HUES48 (cell line): Measurements from ENCODE around the gene WDR43.
A peak's percentile ranks its signal among the peaks of the same experiment; 100 is the strongest.

Experiments
- H3K27ac ChIP-seq: one replicate; pipeline ENCODE4 v1.7.0; 2013; ENCODE audit warnings: low read depth, low read length, inconsistent platforms
- H3K27me3 ChIP-seq: 2 replicates; pipeline ENCODE4 v1.6.1; 2013; ENCODE audit warnings: mild to moderate bottlenecking, low read length; ENCODE audit not compliant: control insufficient read depth, insufficient read depth
- H3K36me3 ChIP-seq: 2 replicates; pipeline ENCODE4 v1.6.1; 2013; ENCODE audit warnings: low read length; ENCODE audit not compliant: control insufficient read depth, insufficient read depth
- H3K4me1 ChIP-seq: 2 replicates; pipeline ENCODE4 v1.6.1; 2013; ENCODE audit warnings: mild to moderate bottlenecking, low read length; ENCODE audit not compliant: control insufficient read depth, insufficient read depth
- H3K4me3 ChIP-seq: 2 replicates; pipeline ENCODE4 v1.5.1; 2013; ENCODE audit warnings: mild to moderate bottlenecking, low read depth, low read length
- H3K9ac ChIP-seq: 2 replicates; pipeline ENCODE4 v1.6.1; 2013; ENCODE audit warnings: mild to moderate bottlenecking, low read depth, low read length, moderate library complexity
- H3K9me3 ChIP-seq: 2 replicates; pipeline ENCODE4 v1.6.1; 2013; ENCODE audit warnings: low read length; ENCODE audit not compliant: control insufficient read depth, insufficient read depth

WDR43 gene

DNA sequence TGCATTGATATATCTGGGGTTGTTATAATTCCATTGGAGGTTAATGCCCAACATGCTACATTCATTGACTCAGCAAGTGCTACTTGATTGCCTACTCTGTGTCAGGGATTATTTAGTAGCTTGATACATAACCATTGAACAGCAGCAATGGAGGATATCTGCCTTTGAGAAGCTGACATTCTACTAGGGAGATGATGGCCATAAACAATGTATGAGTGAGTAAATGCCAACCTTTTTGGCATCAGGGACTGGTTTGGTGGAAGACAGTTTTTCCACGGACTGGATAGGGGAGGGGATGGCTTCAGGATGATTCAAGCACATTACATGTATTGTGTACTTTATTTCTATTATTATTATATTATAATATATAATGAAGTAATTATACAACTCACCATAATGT lies 54.7 kb downstream of the WDR43 start:
- Histone ChIP-seq H3K27me3 (no peaks in the 10 kb centered on the region), H3K9me3 (peaks cover 25% of the 10 kb centered on the region), H3K4me1 (peaks cover 19% of the 10 kb centered on the region), H3K36me3 (peaks cover 51% of the 10 kb centered on the region), H3K4me3 (no peak overlapping the region), H3K27ac (no peak overlapping the region), H3K9ac (no peak overlapping the region)

DNA sequence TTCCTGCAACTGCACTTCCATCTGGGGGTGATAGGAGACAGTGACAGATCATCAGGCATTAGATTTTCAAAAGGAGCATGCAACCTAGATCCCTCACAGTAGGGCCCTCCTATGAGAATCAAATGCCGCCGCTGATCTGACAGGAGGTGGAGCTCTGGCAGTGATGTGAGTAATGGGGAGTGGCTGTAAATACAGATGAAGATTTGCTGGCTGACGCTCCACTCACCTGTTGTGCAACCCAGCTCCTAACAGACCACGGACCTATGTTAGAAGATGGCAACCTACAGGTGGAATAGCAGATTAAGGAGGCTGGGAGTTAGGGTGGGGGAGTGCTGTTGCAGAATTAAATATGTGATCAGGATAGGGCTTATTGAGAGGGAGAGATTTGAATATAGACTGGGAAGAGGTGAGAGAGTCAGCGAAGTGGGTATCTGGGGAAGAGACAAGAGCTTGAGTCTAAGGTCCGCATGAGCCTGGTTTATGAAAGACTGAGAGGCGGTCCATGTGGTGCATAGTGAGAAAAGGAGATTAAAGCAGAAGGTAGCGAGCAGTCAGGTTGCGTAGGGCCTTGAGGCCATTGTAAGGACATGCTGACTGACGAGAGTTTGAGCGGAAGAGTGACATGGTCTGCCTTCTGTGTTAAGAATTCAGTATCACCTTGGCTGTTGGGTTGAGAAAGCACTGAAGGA lies 55.3 kb downstream of the WDR43 start:
- Histone ChIP-seq H3K27ac (no peak overlapping the region), H3K4me1 (peaks cover 19% of the 10 kb centered on the region), H3K36me3 (peaks cover 45% of the 10 kb centered on the region)

DNA sequence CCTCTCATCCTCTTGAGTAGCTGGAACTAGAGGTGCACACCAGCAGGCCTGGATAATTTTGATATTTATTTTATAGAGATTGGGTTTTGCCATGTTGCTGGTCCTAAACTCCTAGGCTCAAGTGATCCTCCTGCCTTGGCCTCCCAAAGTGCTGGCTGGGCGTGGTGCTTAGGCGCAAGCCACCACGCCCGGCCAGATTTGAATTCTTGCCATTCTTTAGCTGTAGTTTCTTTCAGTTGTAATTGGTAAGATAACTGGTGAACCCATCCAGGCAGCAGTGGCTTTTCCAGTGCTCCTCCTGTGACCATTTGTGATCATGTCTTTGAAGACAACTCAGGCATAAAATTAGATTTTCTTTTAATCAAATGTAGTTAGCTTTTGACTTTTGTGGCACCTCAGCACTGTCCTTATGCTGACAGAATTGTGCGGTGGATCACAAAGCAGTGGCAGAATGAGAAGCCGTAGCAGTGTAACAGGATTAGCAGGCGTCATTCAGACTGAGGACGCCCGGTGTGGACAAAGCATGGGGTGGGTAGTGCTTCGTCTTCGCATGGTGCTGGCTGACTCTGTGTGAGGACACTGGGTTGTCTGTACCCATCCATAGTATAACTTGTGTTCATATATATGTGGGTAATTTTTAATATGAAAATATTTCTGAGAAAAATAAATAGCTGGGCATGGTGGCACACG lies 56.6 kb downstream of the WDR43 start:
- H3K9me3 ChIP-seq, result peaks cover 25% of the 10 kb centered on the region
- H3K27me3 ChIP-seq, result no peaks in the 10 kb centered on the region
- H3K4me3 ChIP-seq, result no peak overlapping the region
- H3K4me1 ChIP-seq, result peaks cover 23% of the 10 kb centered on the region
- H3K9ac ChIP-seq, result no peak overlapping the region
- peaks cover 32% of the 10 kb centered on the region for H3K36me3 ChIP-seq
- no peak overlapping the region for H3K27ac ChIP-seq

More for the DNA sequence above, 55.3 kb downstream of the WDR43 start:
- H3K9ac ChIP-seq, result no peak overlapping the region
- H3K4me3 ChIP-seq, result no peak overlapping the region
- H3K9me3 ChIP-seq, result peaks cover 25% of the 10 kb centered on the region
- no peaks in the 10 kb centered on the region for H3K27me3 ChIP-seq

DNA sequence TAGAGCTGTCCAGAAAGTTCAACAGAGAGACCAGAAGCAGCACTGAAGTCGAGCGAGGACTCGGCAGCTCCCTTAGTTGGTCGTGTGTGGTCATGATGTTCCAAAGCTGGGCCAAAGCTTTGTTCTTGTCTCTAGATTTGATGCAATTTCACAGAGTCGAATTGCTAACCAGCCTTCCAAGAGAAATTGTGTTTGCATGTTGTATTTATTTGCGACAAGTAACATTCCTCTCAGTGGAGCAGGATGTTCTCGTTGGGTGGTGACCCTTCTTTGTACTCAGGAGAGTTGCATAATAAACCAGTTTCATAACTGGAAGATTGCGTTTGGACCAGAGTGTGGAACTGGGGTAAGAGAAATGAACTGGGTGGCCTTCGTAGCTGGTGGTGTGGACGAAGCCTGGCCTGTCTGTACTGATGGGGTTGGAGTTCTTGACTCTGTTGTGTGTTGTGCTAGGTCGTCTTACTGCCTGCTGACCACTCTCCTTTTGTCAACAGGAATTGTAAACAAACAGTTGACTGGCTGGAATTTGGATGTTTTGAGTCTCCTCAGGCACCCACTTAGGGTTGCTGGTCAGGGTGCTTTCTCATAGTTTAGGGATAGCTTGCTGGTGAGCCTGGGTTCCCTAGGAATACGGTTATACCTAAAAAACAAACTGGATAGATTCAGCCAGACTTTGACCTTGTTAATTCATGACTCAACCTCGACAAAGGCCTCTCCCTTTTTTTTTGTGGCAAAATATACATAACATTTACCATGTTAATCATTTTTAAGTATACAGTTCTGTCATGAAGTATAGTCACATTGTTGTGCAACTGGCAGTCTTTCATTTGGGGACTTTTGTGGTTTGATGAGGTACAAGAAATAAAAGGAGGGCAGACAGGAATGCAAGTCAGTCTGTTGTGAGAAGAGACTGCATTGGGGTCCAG lies 57.7 kb downstream of the WDR43 start:
- Histone ChIP-seq H3K36me3 (peaks cover 21% of the 10 kb centered on the region), H3K9me3 (peaks cover 20% of the 10 kb centered on the region), H3K9ac (no peak overlapping the region), H3K27ac (peak overlapping the region; percentile 71), H3K4me3 (peak overlapping the region; percentile 14; the same call in 1 of the 2 replicates), H3K27me3 (no peaks in the 10 kb centered on the region), H3K4me1 (peaks cover 29% of the 10 kb centered on the region)

DNA sequence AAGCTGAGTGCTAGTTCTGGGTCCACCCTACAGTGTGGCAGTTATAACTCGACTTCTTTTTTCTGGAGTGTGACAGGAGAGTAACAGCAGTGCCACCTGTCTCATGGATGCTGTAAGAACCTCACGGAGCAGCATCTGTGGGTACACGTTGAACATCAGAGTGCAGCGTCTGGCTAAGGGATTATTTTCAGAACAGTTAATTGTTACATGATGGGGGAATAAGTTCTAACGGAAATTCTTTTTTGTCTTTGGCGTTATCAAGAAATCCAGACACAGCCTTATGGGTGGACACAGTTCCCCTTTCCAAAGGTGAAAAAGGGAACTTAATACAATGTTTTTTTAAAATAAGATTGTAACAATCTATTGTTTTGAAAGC lies 58.4 kb downstream of the WDR43 start:
- no peaks in the 10 kb centered on the region for H3K27me3 ChIP-seq
- peaks cover 17% of the 10 kb centered on the region for H3K9me3 ChIP-seq
- peak overlapping the region; percentile 71 for H3K27ac ChIP-seq
- H3K36me3 ChIP-seq, result peaks cover 15% of the 10 kb centered on the region
- peaks cover 29% of the 10 kb centered on the region for H3K4me1 ChIP-seq
- H3K4me3 ChIP-seq, result no peak overlapping the region
- H3K9ac ChIP-seq, result no peak overlapping the region

DNA sequence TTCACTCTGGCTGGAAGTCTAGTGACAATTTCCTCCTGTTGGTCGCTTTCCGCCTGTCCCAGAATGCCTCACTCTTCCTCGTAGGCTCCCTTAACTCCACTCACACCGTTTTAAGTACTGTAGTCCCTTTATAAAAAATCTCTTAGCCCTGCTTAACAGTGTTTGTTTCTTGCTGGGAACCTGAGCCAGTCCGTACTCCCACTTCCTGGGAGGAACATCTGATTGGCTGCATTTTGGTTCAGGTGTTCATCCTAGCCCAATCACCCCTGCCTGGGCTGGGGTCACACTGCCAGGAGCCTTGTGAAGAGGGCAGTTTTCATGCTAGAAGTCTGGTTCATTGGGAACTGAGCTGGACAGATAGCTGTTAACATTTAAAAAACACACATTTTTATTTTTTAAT lies 61.0 kb downstream of the WDR43 start:
- H3K9me3 ChIP-seq, result no peaks in the 10 kb centered on the region
- no peaks in the 10 kb centered on the region for H3K36me3 ChIP-seq
- H3K9ac ChIP-seq, result no peak overlapping the region
- no peak overlapping the region for H3K4me3 ChIP-seq
- peaks cover 29% of the 10 kb centered on the region for H3K4me1 ChIP-seq
- no peak overlapping the region for H3K27ac ChIP-seq
- no peaks in the 10 kb centered on the region for H3K27me3 ChIP-seq

DNA sequence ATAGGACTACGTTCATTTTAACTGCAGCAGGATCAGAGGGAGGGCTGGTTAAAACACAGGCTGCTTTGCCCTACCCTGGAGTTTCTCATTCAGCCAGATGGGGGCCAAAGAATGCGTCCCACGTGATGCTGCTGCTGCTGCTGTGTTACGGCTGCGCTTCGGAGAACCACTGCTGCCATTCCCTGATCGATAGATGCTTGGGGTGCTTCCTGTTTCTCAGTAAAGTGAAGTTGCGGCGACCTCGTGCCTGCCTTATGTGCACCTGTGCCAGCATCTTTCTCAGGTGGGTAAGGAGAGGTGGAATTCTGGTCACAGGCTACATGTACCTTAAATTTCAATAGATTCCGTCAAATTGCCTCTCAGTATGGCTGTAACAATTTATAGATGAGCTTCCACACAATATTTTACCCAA lies 62.0 kb downstream of the WDR43 start:
- H3K9me3 ChIP-seq, result no peaks in the 10 kb centered on the region
- no peak overlapping the region for H3K9ac ChIP-seq
- H3K27ac ChIP-seq, result peak overlapping the region; percentile 57
- H3K4me3 ChIP-seq, result peak overlapping the region; percentile 41
- H3K27me3 ChIP-seq, result no peaks in the 10 kb centered on the region
- peaks cover 27% of the 10 kb centered on the region for H3K4me1 ChIP-seq
- no peaks in the 10 kb centered on the region for H3K36me3 ChIP-seq

DNA sequence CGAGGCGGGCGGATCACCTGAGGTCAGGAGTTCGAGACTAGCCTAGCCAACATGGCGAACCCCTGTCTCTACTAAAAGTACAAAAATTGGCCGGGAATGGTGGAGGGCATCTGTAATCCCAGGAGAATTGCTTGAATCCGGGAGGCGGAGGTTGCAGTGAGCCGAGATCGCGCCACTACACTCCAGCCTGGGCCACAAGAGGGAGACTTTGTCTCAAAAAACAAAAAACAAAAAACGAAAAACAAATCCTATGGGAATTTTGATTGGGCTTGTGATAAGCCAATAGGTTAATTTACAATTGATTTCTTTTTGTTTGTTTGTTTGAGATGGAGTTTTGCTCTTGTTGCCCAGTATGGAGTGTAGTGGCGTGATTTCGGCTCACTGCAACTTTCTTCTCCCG lies 62.4 kb downstream of the WDR43 start:
- Histone ChIP-seq H3K4me3 (peak overlapping the region; percentile 41; the same call in 1 of the 2 replicates), H3K9me3 (no peaks in the 10 kb centered on the region), H3K36me3 (no peaks in the 10 kb centered on the region), H3K9ac (no peak overlapping the region), H3K4me1 (peaks cover 23% of the 10 kb centered on the region), H3K27ac (peak overlapping the region; percentile 57), H3K27me3 (no peaks in the 10 kb centered on the region)

DNA sequence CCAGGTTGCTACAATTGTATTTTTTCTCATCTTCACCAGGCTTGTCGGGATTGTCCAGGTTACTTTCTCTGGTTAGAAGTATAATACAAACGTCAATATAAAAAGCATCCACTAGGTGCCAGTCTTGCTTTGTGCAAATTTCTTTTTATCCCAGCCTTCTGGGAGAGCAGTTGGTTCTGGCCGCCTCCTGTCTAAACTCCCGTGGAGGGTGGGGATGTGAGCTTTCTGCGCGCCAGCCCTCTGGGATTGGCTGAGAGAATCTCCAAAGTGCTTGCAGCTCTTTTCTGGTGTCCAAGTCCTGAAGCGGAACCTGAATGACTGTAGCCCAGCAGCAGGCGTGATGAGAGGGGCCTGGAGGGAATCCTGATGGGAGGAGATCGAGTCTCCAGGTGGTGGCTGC lies 64.2 kb downstream of the WDR43 start:
- no peaks in the 10 kb centered on the region for H3K27me3 ChIP-seq
- H3K27ac ChIP-seq, result no peak overlapping the region
- no peaks in the 10 kb centered on the region for H3K9me3 ChIP-seq
- no peak overlapping the region for H3K9ac ChIP-seq
- H3K4me3 ChIP-seq, result no peak overlapping the region
- peaks cover 10% of the 10 kb centered on the region for H3K4me1 ChIP-seq
- no peaks in the 10 kb centered on the region for H3K36me3 ChIP-seq

DNA sequence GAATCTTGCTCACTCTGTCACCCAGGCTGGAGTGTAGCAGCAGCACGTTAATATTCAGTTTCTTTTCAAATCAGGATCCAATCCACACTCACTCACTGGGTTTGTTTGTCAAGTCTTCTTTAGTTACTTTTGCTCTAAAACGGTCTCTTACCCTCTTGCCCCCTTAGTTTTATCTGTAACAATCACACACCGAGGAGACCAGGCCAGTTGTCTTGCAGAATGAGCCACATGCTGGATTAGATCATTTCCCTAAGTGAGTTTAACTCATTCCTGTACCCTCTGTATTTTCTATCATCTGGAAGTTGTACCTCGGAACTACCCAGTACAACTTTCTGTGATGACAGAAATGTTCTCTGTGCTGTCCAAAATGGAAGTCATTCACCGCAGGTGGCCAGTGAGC lies 65.9 kb downstream of the WDR43 start:
- Histone ChIP-seq H3K36me3 (no peaks in the 10 kb centered on the region), H3K9me3 (no peaks in the 10 kb centered on the region), H3K9ac (no peak overlapping the region), H3K27ac (no peak overlapping the region), H3K27me3 (no peaks in the 10 kb centered on the region), H3K4me1 (peaks cover 10% of the 10 kb centered on the region), H3K4me3 (no peak overlapping the region)
